Measurements from ENCODE around the gene PKDCC. TPM values are rescaled to one million over a fixed set of nuclear protein-coding genes. Genes with fewer than 3 reads are reported as not detected.

Gene PKDCC
- total RNA-seq, 4 donors from 2014 or later = 2.5 to 8.5 (median 6.2) TPM

GRCh38 chr2:42026272-42026671 is 21.5 kb upstream of the PKDCC start:
- DNase-seq (ENCODE audit: low spot score in 2 of 2) = no peak
- Histone ChIP-seq H3K4me1 (no peaks in the 10 kb centered on the region), H3K4me3 (no peak overlapping the region), H3K27me3 (no peaks in the 10 kb centered on the region), H3K9me3 (no peaks in the 10 kb centered on the region), H3K27ac (no peak overlapping the region), H3K36me3 (no peaks in the 10 kb centered on the region)
- TF ChIP-seq POLR2A (IDR thresholded peaks at IDR 0.05) = no peak
- TF ChIP-seq EP300 (IDR thresholded peaks at IDR 0.05) = no peak
- TF ChIP-seq POLR2AphosphoS5 (IDR thresholded peaks at IDR 0.05) = no peak
- no peak for TF ChIP-seq CTCF (IDR thresholded peaks at IDR 0.05)
- WGBS = 80% methylated on average over 5 of the region's 5 CpGs

- Histone ChIP-seq H3K9me3 (no peaks in the 10 kb centered on the region), H3K36me3 (no peaks in the 10 kb centered on the region), H3K27me3 (no peaks in the 10 kb centered on the region), H3K4me3 (no peak overlapping the region), H3K27ac (no peak overlapping the region), H3K4me1 (no peaks in the 10 kb centered on the region)
- DNase-seq (ENCODE audit: low spot score in 2 of 2) = no peak
- WGBS = 85% methylated on average over 8 of the region's 8 CpGs
- TF ChIP-seq CTCF (IDR thresholded peaks at IDR 0.05) (no peak), POLR2AphosphoS5 (IDR thresholded peaks at IDR 0.05) (no peak), EP300 (IDR thresholded peaks at IDR 0.05) (no peak), POLR2A (IDR thresholded peaks at IDR 0.05) (no peak)
Observed at GRCh38 chr2:42028571-42029148, 19.2 kb upstream of the PKDCC start.

- no peaks in the 10 kb centered on the region for H3K9me3 ChIP-seq
- no peaks in the 10 kb centered on the region for H3K36me3 ChIP-seq
- H3K4me3 ChIP-seq = no peak overlapping the region
- WGBS = 87% methylated on average over 4 of the region's 4 CpGs
- DNase-seq (ENCODE audit: low spot score in 2 of 2) = no peak
- TF ChIP-seq EP300 (IDR thresholded peaks at IDR 0.05) (no peak), POLR2AphosphoS5 (IDR thresholded peaks at IDR 0.05) (no peak), CTCF (IDR thresholded peaks at IDR 0.05) (no peak), POLR2A (IDR thresholded peaks at IDR 0.05) (no peak)
- H3K27me3 ChIP-seq = no peaks in the 10 kb centered on the region
- H3K4me1 ChIP-seq = no peaks in the 10 kb centered on the region
- no peak overlapping the region for H3K27ac ChIP-seq
Observed at GRCh38 chr2:42029171-42029570, 18.6 kb upstream of the PKDCC start.

- Histone ChIP-seq H3K27me3 (no peaks in the 10 kb centered on the region), H3K27ac (no peak overlapping the region), H3K4me3 (no peak overlapping the region), H3K4me1 (no peaks in the 10 kb centered on the region), H3K9me3 (no peaks in the 10 kb centered on the region), H3K36me3 (no peaks in the 10 kb centered on the region)
- 83% methylated on average over 4 of the region's 4 CpGs for WGBS
- DNase-seq (ENCODE audit: low spot score in 2 of 2) = no peak
- TF ChIP-seq CTCF (IDR thresholded peaks at IDR 0.05) (no peak), EP300 (IDR thresholded peaks at IDR 0.05) (no peak), POLR2AphosphoS5 (IDR thresholded peaks at IDR 0.05) (no peak), POLR2A (IDR thresholded peaks at IDR 0.05) (no peak)
Observed at GRCh38 chr2:42029639-42030199, 18.1 kb upstream of the PKDCC start.

GRCh38 chr2:42030200-42030759 is 17.5 kb upstream of the PKDCC start:
- Histone ChIP-seq H3K27ac (no peak overlapping the region), H3K27me3 (no peaks in the 10 kb centered on the region), H3K36me3 (no peaks in the 10 kb centered on the region), H3K4me1 (no peaks in the 10 kb centered on the region), H3K9me3 (no peaks in the 10 kb centered on the region), H3K4me3 (no peak overlapping the region)
- no peak for DNase-seq (ENCODE audit: low spot score in 2 of 2)
- WGBS = 75% methylated on average over 19 of the region's 19 CpGs
- TF ChIP-seq POLR2AphosphoS5 (IDR thresholded peaks at IDR 0.05) (no peak), POLR2A (IDR thresholded peaks at IDR 0.05) (no peak), EP300 (IDR thresholded peaks at IDR 0.05) (no peak), CTCF (IDR thresholded peaks at IDR 0.05) (no peak)

Measured in suprapubic skin (tissue), 4 donors.